SU-DHL-6 (cell line): ENCODE measurements around the gene ADAMTS17.

ENCODE experiments used
- H2AFZ ChIP-seq: fragments of 200-600 bp; sonication (generic); 2 replicates; pipeline ENCODE4 v1.6.1; 2014; ENCODE audit warnings: low read depth, mild to moderate bottlenecking, moderate library complexity, mixed read lengths, antibody characterized with exemption, low read length; ENCODE audit not compliant: severe bottlenecking
- H3F3A ChIP-seq: fragments of 200-600 bp; shearing (Covaris generic); 2 replicates; pipeline ENCODE4 v1.6.0; 2016; ENCODE audit warnings: antibody characterized with exemption, mild to moderate bottlenecking; ENCODE audit not compliant: insufficient read depth
- H3K27ac ChIP-seq: fragments of 200-600 bp; sonication (generic); 2 replicates; pipeline ENCODE4 v1.5.1; 2016; ENCODE audit warnings: low read depth, mild to moderate bottlenecking, low read length, moderate library complexity, mixed read lengths
- H3K27me3 ChIP-seq: fragments of 200-600 bp; sonication (generic), shearing (Covaris generic); 2 replicates; pipeline ENCODE4 v1.6.0; 2014; ENCODE audit warnings: mild to moderate bottlenecking, low read length
- H3K36me3 ChIP-seq: fragments of 200-600 bp; sonication (generic); 2 replicates; pipeline ENCODE4 v1.6.1; 2014; ENCODE audit warnings: mild to moderate bottlenecking, low read length, mixed read lengths
- H3K4me2 ChIP-seq: fragments of 300-600, 200-600 bp; shearing (Covaris generic), sonication (generic); 2 replicates; pipeline ENCODE4 v1.6.0; 2014; ENCODE audit warnings: low read length, low read depth, mild to moderate bottlenecking; ENCODE audit not compliant: poor library complexity, severe bottlenecking
- H3K4me3 ChIP-seq: fragments of 200-600 bp; sonication (generic); 2 replicates; pipeline ENCODE4 v1.5.1; 2014; ENCODE audit warnings: antibody characterized with exemption, low read length, mild to moderate bottlenecking, mixed read lengths; ENCODE audit not compliant: insufficient read depth, poor library complexity, severe bottlenecking
- H3K79me2 ChIP-seq: fragments of 200-600 bp; sonication (generic); 2 replicates; pipeline ENCODE4 v1.6.1; 2014; ENCODE audit warnings: mild to moderate bottlenecking, low read length, moderate library complexity; ENCODE audit not compliant: insufficient read depth
- H3K9ac ChIP-seq: fragments of 200-600 bp; sonication (generic); 2 replicates; pipeline ENCODE4 v1.7.0; 2014; ENCODE audit warnings: mild to moderate bottlenecking, low read length
- H3K9me2 ChIP-seq: fragments of 200-600 bp; sonication (generic); replicated peaks from 2 replicates; pipeline ENCODE4 v1.6.1; 2014; ENCODE audit warnings: low read length; ENCODE audit not compliant: insufficient read depth
- H3K9me3 ChIP-seq: fragments of 200-600 bp; sonication (generic); 2 replicates; pipeline ENCODE4 v1.6.1; 2014; ENCODE audit warnings: low read length, mixed read lengths; ENCODE audit not compliant: insufficient read depth
- H4K20me1 ChIP-seq: fragments of 200-600 bp; sonication (generic); 2 replicates; pipeline ENCODE4 v1.6.1; 2014; ENCODE audit warnings: low read depth, mild to moderate bottlenecking, antibody characterized with exemption, low read length, moderate library complexity, mixed read lengths
- EZH2phosphoT487 ChIP-seq: fragments of 200-600 bp; sonication (generic), shearing (Covaris generic); conservative IDR thresholded peaks from 2 replicates; pipeline ENCODE4 v1.6.1; 2018; ENCODE audit warnings: mild to moderate bottlenecking, antibody characterized with exemption, low read length, moderate library complexity, mixed read lengths
- TF ChIP-seq, protein P1 (sequence below): fragments of 200-600 bp; sonication (generic); IDR thresholded peaks from one replicate; pipeline ENCODE4 v1.5.1; 2017; ENCODE audit warnings: antibody characterized with exemption, mild to moderate bottlenecking, low read length, moderate library complexity; ENCODE audit not compliant: insufficient read depth, poor library complexity, severe bottlenecking

ADAMTS17 gene

DNA sequence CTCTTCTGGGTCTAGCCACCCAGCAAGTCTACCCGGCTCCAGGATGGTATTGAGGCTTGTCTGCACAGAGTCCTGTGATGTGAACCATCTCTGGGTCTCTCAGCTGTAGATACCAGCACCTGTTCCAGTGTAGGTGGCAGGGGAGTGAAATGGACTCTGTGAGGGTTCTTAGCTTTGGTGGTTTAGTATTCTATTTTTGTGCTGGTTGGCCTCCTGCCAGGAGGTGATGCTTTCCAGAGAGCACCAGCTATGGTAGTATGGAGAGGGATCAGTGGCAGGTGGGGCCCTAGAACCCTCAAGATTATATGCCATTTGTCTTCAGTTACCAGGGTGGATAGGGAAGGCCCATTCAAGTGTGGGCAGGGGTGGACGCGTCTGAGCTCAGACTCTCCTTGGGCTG lies 325.1 kb downstream of the ADAMTS17 start:
- Histone ChIP-seq H3K4me3 (no peak overlapping the region), H3F3A (no peaks in the 10 kb centered on the region), H4K20me1 (no peaks in the 10 kb centered on the region), H3K9me3 (no peaks in the 10 kb centered on the region), H3K9me2 (no peaks in the 10 kb centered on the region), H3K79me2 (no peaks in the 10 kb centered on the region), H3K4me2 (no peak overlapping the region), H3K27me3 (no peaks in the 10 kb centered on the region), H3K9ac (no peak overlapping the region), H3K27ac (no peak overlapping the region), H2AFZ (no peak overlapping the region), H3K36me3 (no peaks in the 10 kb centered on the region)
- TF ChIP-seq, protein P1, sequence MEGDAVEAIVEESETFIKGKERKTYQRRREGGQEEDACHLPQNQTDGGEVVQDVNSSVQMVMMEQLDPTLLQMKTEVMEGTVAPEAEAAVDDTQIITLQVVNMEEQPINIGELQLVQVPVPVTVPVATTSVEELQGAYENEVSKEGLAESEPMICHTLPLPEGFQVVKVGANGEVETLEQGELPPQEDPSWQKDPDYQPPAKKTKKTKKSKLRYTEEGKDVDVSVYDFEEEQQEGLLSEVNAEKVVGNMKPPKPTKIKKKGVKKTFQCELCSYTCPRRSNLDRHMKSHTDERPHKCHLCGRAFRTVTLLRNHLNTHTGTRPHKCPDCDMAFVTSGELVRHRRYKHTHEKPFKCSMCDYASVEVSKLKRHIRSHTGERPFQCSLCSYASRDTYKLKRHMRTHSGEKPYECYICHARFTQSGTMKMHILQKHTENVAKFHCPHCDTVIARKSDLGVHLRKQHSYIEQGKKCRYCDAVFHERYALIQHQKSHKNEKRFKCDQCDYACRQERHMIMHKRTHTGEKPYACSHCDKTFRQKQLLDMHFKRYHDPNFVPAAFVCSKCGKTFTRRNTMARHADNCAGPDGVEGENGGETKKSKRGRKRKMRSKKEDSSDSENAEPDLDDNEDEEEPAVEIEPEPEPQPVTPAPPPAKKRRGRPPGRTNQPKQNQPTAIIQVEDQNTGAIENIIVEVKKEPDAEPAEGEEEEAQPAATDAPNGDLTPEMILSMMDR: no peak
- TF ChIP-seq EZH2phosphoT487: no peak

DNA sequence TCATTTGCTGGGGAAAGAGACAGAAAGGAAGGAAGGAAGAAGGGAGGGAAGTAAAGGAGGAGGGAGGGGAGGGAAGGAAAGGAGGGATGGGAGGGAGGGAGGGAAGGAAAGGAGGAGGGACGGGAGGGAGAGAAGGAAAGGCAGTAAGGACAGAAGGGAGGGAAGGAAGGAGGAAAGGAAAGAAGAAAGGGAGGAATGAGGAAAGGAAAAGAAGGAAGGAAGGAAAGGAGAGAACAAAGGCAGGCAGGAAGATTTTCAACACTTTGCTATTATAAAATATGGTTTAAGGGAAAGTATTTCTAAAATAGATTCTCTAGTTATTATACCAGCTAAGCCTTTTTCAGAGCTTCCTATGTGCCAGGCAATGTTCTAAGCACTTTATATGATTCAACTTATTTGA lies 330.5 kb downstream of the ADAMTS17 start:
- H3K79me2 ChIP-seq: no peaks in the 10 kb centered on the region
- no peak overlapping the region for H3K9ac ChIP-seq
- H3K9me3 ChIP-seq: no peaks in the 10 kb centered on the region
- H3K27ac ChIP-seq: no peak overlapping the region
- H4K20me1 ChIP-seq: no peaks in the 10 kb centered on the region
- no peak overlapping the region for H3K4me2 ChIP-seq
- no peak overlapping the region for H2AFZ ChIP-seq
- H3F3A ChIP-seq: no peaks in the 10 kb centered on the region
- no peaks in the 10 kb centered on the region for H3K27me3 ChIP-seq
- TF ChIP-seq, protein P1: no peak
- no peak for TF ChIP-seq EZH2phosphoT487
- H3K9me2 ChIP-seq: no peaks in the 10 kb centered on the region
- H3K4me3 ChIP-seq: no peak overlapping the region
- no peaks in the 10 kb centered on the region for H3K36me3 ChIP-seq

- H3K4me3 ChIP-seq: no peak overlapping the region
- H4K20me1 ChIP-seq: no peaks in the 10 kb centered on the region
- no peak overlapping the region for H2AFZ ChIP-seq
- H3K9me2 ChIP-seq: no peaks in the 10 kb centered on the region
- no peak overlapping the region for H3K4me2 ChIP-seq
- H3K9me3 ChIP-seq: no peaks in the 10 kb centered on the region
- H3K9ac ChIP-seq: no peak overlapping the region
- no peaks in the 10 kb centered on the region for H3K36me3 ChIP-seq
- no peak for TF ChIP-seq EZH2phosphoT487
- TF ChIP-seq, protein P1: no peak
- no peaks in the 10 kb centered on the region for H3K27me3 ChIP-seq
- H3K27ac ChIP-seq: no peak overlapping the region
- no peaks in the 10 kb centered on the region for H3F3A ChIP-seq
- H3K79me2 ChIP-seq: no peaks in the 10 kb centered on the region
These were observed 332.4 kb downstream of the ADAMTS17 start for GRCh38 chr15:100009372-100009771.
